Hypothalamus (tissue), 51 donors: Measurements from ENCODE around the gene SAMM50.

Source experiments
- DNase-seq, 51 donors: peaks; one replicate each; lab custom pipeline; 2025; lab: John Stamatoyannopoulos, UW

Gene SAMM50

GRCh38 chr22:43976861-43977795 is 21.9 kb downstream of the SAMM50 start:
- no peak for DNase-seq

- no peak for DNase-seq
Measured at GRCh38 chr22:43978558-43978957, 23.3 kb downstream of the SAMM50 start.

DNA sequence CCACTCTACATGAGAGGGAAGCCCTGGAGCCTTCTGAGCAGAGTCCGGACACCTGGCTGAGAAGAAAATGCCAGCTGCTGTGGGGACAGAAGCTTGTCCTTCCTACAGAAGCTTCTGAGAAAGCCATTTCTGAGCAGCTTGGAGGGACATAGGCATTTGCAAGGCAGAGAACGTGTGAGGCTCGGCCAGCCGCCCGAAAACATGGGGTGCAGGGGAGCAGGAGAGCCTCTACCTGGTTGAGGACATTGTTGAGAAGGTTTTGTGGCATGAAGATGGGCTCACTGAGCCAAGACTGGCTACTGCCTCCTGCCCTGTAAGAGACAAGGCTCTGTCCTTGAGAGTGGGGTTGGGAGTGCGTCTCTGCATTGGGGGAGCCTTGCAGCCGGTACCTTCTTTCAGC is 25.3 kb downstream of the SAMM50 start:
- no peak for DNase-seq

DNA sequence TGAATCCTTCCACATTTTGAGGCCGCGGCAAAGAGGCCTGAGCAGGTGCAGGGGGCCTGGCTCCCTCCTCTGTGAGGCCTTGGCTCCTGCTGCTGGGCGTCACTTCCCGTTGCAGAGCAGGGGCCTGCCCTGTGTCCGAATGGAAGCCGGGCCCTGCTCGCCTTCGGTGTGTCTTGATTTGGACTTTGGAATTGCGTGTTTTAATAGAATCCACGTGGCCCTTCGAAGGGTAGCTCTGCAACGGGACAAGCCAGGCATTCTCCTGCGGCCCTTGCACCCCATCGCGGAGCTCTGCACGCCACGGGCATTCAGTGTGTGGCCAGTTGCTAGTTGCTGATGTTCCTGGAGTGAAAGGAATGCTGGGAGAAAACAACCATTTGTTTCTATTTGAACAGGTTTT is 25.8 kb downstream of the SAMM50 start:
- no peak for DNase-seq

GRCh38 chr22:43983808-43984207 is 28.6 kb downstream of the SAMM50 start:
- no peak for DNase-seq

DNA sequence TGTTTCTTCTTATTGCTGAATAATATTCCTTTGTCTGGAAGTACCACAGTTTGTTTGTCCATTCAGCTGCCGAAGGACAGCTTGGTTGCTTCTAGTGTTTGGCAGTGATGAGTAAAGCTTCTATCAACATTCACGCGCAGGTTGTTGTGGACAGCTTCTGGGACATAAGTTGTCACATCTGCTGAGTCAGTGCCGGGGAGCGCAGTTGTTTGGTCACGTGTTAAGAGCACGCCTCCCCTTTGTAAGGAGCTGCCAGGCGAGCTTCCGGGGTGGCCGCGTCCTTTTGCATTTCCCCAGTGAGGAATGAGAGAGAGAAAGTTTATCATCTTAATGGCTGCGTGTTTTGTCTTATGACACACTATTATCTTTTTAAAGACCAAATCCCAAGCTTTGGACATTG is 30.3 kb downstream of the SAMM50 start:
- DNase-seq, result peak in 18 of 51 donors; percentile 5 to 41 (median 14)

DNA sequence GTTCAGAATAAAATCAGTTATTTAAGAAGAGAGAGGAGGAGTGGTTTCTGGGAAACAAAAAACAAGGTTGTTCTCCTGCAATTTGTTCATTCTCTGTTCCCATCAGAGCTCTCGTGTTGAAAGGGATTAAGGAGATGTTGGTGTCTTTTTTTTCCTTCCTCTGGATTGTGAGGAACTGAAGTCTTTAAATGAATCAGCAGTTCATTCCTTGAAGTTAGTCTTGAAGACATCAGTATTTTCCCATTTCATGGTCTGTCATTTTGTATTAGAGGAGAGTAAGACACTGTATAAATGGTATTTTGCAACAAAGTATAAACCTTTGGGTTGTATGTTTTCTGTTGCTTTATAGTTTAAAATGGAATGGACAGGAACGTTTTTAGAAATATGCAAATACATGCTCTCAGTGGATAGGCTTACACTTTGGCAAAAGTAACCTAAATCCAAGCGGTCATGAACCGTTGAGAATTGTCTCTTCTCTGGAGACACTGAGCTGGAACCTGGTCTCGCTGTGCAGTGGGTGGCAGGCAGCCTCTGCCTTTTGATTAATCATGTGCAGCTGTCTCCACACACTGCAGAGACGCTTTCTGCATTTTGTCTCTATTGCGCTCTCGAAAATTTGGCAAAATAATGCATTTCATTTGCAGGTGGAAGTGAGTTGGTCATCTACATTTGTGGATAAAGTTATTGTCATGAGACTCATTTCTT is 33.0 kb downstream of the SAMM50 start:
- no peak for DNase-seq

- no peak for DNase-seq
Measured at GRCh38 chr22:43988960-43989359, 33.7 kb downstream of the SAMM50 start.

GRCh38 chr22:43990044-43990443 is 34.8 kb downstream of the SAMM50 start:
- no peak for DNase-seq

DNA sequence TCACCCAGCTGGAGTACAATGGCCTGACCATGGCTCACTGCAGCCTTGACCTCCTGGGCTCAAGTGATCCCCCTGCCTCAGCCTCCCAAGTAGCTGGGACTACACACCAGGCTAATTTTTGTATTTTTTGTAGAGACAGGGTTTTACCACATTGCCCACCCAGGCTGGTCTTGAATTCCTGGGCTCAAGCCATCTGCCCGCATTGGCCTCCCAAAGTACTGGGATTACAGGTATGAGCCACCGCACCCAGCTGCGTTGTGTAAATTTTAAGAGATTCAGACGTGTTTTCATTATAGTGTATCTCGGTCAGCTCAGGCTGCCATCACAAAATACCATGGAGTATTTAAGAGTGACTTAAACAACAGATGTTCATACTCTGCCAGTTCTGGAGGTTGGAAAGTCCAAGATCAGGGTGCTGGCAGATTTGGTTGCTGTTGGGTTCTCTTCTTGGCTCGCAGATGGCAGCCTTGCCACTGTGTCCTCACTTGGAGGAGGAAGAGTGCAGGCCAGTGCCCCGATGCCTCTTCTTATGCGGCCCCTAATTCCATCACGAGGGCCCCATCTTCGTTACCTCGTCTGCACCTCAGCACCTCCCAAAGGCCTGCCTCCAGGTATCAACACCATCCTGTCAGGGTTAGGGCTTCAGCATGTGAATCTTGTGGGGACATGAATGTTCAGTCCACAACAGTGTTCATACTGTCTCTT is 36.2 kb downstream of the SAMM50 start:
- DNase-seq, result peak in 1 of 51 donors; percentile 20

DNA sequence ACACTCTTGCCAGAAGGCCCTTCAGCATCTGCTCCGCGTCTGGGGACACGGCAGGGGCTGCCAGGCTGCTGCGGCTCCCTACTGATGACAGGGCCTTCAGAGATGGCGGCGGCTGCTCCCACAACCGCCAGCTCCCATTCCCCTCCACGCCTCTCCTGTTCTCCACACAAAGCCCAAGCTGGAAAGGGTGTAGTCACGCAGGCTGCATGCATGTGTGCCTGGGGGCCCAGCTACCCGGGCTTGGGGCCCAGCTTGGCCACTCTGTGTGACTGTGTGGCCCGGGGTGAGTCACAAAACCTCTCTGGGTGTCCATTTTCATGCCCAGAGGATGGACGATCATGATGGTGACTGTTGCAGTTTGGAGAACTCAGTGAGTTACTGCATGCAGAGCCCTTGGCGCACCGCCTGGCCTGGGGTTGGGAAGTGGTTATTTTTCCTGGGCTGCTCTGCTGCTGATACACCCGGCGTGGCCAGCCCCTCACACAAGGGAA is 37.1 kb downstream of the SAMM50 start:
- no peak for DNase-seq

DNA sequence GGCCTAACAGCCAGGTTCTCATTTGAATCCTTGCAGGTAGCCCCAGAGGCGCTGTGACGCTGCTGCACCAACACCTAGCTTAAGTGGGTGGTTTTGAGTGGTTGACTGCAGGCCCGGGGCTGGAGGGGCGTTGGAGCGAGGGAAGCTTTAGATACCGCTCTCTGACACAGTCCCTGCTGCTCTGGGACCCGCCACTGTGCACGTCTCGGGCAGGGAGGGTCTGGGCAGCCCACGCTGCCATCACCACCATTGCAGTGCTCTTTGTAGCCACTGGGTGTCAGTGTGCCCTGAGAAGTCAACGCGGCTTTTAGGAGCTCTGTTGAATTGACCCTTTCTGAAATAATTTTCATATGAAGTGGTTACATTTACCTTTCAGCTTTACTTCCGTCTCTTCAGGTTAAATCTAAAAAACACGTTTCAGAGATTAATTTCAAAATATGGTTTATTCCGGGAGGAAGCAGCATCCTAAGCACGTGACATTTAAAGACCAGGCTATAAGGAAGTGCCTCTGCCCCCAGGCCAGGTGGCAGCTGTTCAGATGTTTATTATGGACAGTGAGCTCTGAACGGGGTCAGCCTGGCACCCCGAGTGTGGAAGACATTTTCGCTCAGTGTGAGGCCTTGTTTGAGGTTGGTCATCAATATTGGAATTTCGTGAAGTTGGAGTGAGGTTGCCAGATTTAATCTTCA is 38.0 kb downstream of the SAMM50 start:
- DNase-seq, result peak in 24 of 51 donors; percentile 2 to 51 (median 17)

GRCh38 chr22:43994006-43994405 is 38.8 kb downstream of the SAMM50 start:
- no peak for DNase-seq

- no peak for DNase-seq
Measured at GRCh38 chr22:43994416-43994815, 39.2 kb downstream of the SAMM50 start.

DNA sequence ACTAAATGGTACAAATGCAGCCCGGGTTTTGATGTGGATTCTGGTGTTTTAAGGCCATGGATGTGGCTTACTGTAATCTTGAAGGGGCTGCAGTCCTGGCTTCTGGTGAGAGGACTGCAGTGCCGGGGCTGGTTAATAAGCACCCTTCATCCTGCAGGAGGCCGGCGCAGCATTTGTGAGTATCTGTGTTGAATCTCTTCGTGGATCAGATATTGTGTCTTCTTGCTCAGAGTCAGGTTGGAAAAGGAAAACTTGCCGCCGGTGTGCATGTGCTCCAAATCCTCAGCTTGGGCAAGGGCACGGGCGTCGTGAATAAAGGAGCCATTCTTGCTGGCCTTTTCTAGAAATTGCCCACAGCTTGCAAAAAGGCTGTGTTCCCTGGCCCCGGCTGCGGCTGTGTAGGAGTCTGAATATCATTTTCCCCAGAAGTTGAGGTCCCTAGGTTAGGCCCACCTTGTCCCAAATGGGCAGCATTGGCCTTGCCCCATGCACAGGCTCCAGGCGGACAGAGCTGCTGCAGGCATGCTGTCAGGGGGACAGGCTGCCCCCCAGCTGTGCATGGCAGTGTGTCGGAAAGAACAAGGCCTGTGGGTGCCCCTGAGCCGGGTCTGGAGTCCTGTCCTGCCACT is 39.9 kb downstream of the SAMM50 start:
- no peak for DNase-seq

- DNase-seq, result no peak
Measured at GRCh38 chr22:43995798-43996169, 40.5 kb downstream of the SAMM50 start.

- peak in 7 of 51 donors; percentile 5 to 30 (median 8) for DNase-seq
Measured at GRCh38 chr22:43996170-43996980, 41.1 kb downstream of the SAMM50 start.

DNA sequence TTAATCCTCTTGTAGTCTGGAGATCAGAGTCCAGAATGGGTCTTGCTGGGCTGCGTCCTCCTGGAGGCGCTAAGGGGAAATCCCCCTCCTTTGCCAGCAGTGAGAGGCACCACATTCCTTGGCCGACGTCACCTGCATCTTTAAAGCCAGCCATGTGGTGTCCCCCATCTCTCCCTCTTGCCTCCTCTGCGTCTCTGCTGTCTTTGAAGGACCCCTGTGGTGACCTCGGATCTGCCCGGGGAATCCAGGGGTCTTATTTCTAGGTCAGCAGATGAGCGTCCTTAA is 41.7 kb downstream of the SAMM50 start:
- DNase-seq, result no peak

- no peak for DNase-seq
Measured at GRCh38 chr22:43998679-43999264, 43.5 kb downstream of the SAMM50 start.
